Astrocyte (in vitro differentiated cells and primary cell): ENCODE data around the gene PNMA1. TPM values are rescaled to one million over a fixed set of nuclear protein-coding genes. Genes with fewer than 3 reads are reported as not detected.

ENCODE experiments used
- DNase-seq: peaks from one replicate; pipeline ENCODE4 v3.0.0-alpha.2; 2010; ENCODE audit warnings: low read depth
- FAIRE-seq: peaks from 2 replicates; lab custom pipeline; 2011; peaks lifted over from hg19 to GRCh38; lab: Jason Lieb, UNC
- H2AFZ ChIP-seq: 2 replicates; pipeline ENCODE4 v1.6.0; 2012; ENCODE audit warnings: low read depth, low read length, inconsistent platforms
- H3K27ac ChIP-seq: 2 replicates; pipeline ENCODE4 v1.5.1; 2011; ENCODE audit warnings: low read depth, low read length, inconsistent platforms
- H3K27me3 ChIP-seq: 2 replicates; pipeline ENCODE4 v1.6.0; 2011; ENCODE audit warnings: low read length, inconsistent platforms; ENCODE audit not compliant: insufficient read depth
- H3K36me3 ChIP-seq: 2 replicates; pipeline ENCODE4 v1.5.1; 2011; ENCODE audit warnings: low read length, inconsistent platforms; ENCODE audit not compliant: insufficient read depth
- H3K4me1 ChIP-seq: 2 replicates; pipeline ENCODE4 v1.5.1; 2011; ENCODE audit warnings: low read length, inconsistent platforms; ENCODE audit not compliant: insufficient read depth
- H3K4me2 ChIP-seq: 2 replicates; pipeline ENCODE4 v1.6.0; 2012; ENCODE audit warnings: low read length, inconsistent platforms
- H3K4me3 ChIP-seq: 2 replicates; pipeline ENCODE4 v1.5.1; 2011; ENCODE audit warnings: low read depth, mild to moderate bottlenecking, low read length, inconsistent platforms; ENCODE audit not compliant: insufficient read depth
- H3K79me2 ChIP-seq: 2 replicates; pipeline ENCODE4 v1.6.0; 2012; ENCODE audit warnings: mild to moderate bottlenecking, low read length, inconsistent platforms; ENCODE audit not compliant: insufficient read depth
- H3K9ac ChIP-seq: 2 replicates; pipeline ENCODE4 v1.6.0; 2012; ENCODE audit warnings: mild to moderate bottlenecking, low read length, inconsistent platforms
- H3K9me3 ChIP-seq: 2 replicates; pipeline ENCODE4 v1.5.1; 2012; ENCODE audit warnings: low read depth, mild to moderate bottlenecking, low read length, inconsistent platforms; ENCODE audit not compliant: insufficient read depth
- H4K20me1 ChIP-seq: 2 replicates; pipeline ENCODE4 v1.6.0; 2012; ENCODE audit warnings: low read length, inconsistent platforms; ENCODE audit not compliant: insufficient read depth
- H3K27ac Mint-ChIP-seq: one replicate; pipeline ENCODE4 v1.8.0; 2021; ENCODE audit warnings: mild to moderate bottlenecking, mixed read lengths; ENCODE audit not compliant: unreplicated experiment
- H3K27me3 Mint-ChIP-seq: one replicate; pipeline ENCODE4 v1.8.0; 2021; ENCODE audit warnings: low read depth, mixed read lengths; ENCODE audit not compliant: unreplicated experiment
- H3K36me3 Mint-ChIP-seq: one replicate; pipeline ENCODE4 v1.8.0; 2021; ENCODE audit warnings: low read depth, mixed read lengths; ENCODE audit not compliant: unreplicated experiment
- H3K4me1 Mint-ChIP-seq: one replicate; pipeline ENCODE4 v1.8.0; 2021; ENCODE audit warnings: low read depth, mixed read lengths; ENCODE audit not compliant: unreplicated experiment
- H3K4me3 Mint-ChIP-seq: one replicate; pipeline ENCODE4 v1.8.0; 2021; ENCODE audit warnings: mild to moderate bottlenecking, moderate library complexity, mixed read lengths; ENCODE audit not compliant: unreplicated experiment
- H3K9me3 Mint-ChIP-seq: one replicate; pipeline ENCODE4 v1.8.0; 2021; ENCODE audit warnings: mild to moderate bottlenecking, mixed read lengths; ENCODE audit not compliant: unreplicated experiment
- EZH2 ChIP-seq: IDR thresholded peaks from 2 replicates; pipeline ENCODE4 v1.6.1; 2012; ENCODE audit warnings: mild to moderate bottlenecking, low read length, inconsistent platforms; ENCODE audit not compliant: insufficient read depth
- total RNA-seq: library from RNA; stranded (reverse); gene quantifications from 2 replicates; pipeline ENCODE4 v1.2.1, GENCODE V29; 2021
- TF ChIP-seq, protein P1 (sequence below): IDR thresholded peaks from 2 replicates; pipeline ENCODE4 v1.5.1; 2011; ENCODE audit warnings: low read depth, mild to moderate bottlenecking, inconsistent platforms, low read length, moderate library complexity; ENCODE audit not compliant: insufficient read depth

The PNMA1 gene
- total RNA-seq, 1 donor from 2014 or later, result 67.4 TPM

DNA sequence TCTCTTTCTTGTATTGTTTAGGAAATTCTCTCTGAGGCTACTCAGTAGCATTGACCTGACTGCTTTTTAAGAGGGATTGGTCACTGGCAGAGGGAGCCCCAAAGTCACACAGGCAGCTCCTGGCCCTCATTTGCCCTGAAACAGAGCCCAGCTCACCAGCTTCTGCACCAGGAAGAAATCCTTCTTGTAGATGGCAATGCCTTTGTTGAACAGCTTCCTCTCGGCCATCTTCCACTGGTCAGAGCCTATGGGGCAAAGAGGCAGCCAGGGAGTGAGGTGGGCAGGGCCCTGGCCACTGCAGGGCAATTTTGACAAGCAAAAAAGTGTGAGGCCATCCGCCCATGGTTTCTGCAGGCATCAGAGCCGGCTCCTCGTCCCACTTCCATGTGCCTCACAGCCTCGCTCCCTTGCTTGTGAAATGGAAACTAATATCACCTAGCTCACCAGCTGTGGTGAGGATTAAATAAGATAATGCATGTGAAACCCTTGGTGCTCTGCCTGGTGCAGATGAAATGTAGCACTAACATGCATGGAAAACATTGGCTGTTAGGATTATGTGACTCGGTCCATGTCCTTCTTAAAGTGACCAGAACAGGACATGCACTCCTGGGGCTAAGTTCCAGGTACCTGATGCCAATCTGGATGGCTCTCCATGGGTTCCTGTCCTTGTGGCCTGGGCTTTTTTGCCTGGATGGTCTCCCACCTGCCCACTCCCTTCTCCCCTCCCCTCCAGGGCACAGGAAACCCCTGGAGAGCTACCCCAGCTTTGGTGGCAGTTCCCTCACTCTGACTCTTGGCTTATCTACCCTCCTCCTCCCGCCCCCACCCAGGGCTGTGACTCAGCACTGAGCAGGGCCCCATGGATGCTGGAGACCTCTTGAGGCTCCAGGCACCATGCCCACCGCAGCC, 11.2 kb upstream of the PNMA1 start:
- peaks cover 39% of the 10 kb centered on the region for H3K4me1 Mint-ChIP-seq
- H3K4me3 Mint-ChIP-seq, result peak overlapping the region; percentile 40
- Histone ChIP-seq H3K27me3 (no peaks in the 10 kb centered on the region), H3K4me2 (peak overlapping the region; percentile 74), H3K36me3 (peaks cover 41% of the 10 kb centered on the region), H3K4me3 (no peak overlapping the region), H4K20me1 (peaks cover 30% of the 10 kb centered on the region), H3K9ac (peak overlapping the region; percentile 70), H3K9me3 (no peaks in the 10 kb centered on the region), H3K4me1 (peaks cover 54% of the 10 kb centered on the region), H2AFZ (no peak overlapping the region), H3K27ac (peak overlapping the region; percentile 85), H3K79me2 (peaks cover 16% of the 10 kb centered on the region)
- H3K36me3 Mint-ChIP-seq, result peaks cover 29% of the 10 kb centered on the region
- no peaks in the 10 kb centered on the region for H3K9me3 Mint-ChIP-seq
- DNase-seq, result peak; percentile 66
- H3K27me3 Mint-ChIP-seq, result no peaks in the 10 kb centered on the region
- no peak for FAIRE-seq
- no peak for TF ChIP-seq EZH2
- TF ChIP-seq, protein P1, sequence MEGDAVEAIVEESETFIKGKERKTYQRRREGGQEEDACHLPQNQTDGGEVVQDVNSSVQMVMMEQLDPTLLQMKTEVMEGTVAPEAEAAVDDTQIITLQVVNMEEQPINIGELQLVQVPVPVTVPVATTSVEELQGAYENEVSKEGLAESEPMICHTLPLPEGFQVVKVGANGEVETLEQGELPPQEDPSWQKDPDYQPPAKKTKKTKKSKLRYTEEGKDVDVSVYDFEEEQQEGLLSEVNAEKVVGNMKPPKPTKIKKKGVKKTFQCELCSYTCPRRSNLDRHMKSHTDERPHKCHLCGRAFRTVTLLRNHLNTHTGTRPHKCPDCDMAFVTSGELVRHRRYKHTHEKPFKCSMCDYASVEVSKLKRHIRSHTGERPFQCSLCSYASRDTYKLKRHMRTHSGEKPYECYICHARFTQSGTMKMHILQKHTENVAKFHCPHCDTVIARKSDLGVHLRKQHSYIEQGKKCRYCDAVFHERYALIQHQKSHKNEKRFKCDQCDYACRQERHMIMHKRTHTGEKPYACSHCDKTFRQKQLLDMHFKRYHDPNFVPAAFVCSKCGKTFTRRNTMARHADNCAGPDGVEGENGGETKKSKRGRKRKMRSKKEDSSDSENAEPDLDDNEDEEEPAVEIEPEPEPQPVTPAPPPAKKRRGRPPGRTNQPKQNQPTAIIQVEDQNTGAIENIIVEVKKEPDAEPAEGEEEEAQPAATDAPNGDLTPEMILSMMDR, result no peak
- no peak overlapping the region for H3K27ac Mint-ChIP-seq

DNA sequence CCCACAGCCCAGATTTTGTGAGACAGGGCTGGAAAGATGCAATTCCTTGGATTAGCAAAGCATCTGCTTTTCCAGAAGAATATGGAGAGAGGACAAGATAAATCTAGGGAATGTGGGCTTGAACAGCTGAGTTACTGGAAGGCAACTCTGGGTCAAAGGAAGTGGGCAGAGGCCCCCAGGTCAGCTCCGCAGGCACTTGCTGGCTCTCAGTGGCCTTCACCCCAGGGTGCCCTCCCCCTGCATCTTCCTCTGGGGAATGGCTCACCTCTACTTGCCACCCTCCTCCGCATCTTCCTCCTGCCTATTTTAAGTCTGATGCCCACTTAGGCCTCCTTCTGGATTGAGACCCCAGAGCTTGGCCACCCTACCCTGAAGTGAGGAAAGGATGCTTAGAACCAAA, 10.5 kb upstream of the PNMA1 start:
- Histone ChIP-seq H3K4me3 (no peak overlapping the region), H3K9me3 (no peaks in the 10 kb centered on the region), H4K20me1 (peaks cover 23% of the 10 kb centered on the region), H3K36me3 (peaks cover 39% of the 10 kb centered on the region), H3K4me1 (peaks cover 54% of the 10 kb centered on the region), H2AFZ (no peak overlapping the region), H3K9ac (peak overlapping the region; percentile 70), H3K27me3 (no peaks in the 10 kb centered on the region), H3K27ac (peak overlapping the region; percentile 85), H3K79me2 (peaks cover 15% of the 10 kb centered on the region), H3K4me2 (peak overlapping the region; percentile 74)
- Mint-ChIP-seq H3K4me1 (peaks cover 39% of the 10 kb centered on the region), H3K4me3 (no peak overlapping the region), H3K36me3 (peaks cover 29% of the 10 kb centered on the region), H3K27ac (no peak overlapping the region), H3K9me3 (no peaks in the 10 kb centered on the region), H3K27me3 (no peaks in the 10 kb centered on the region)
- FAIRE-seq, result no peak
- DNase-seq, result no peak
- no peak for TF ChIP-seq EZH2
- TF ChIP-seq, protein P1, result no peak
